Ramos (cell line): ENCODE data around the gene GNG3.
"Not testable (repeated sequence)": the region's sequence is repeated elsewhere in the genome, so short reads cannot be mapped to it uniquely, and the experiment has no call there.

ENCODE experiments used
- in situ Hi-C: fragments of 300-500 bp; cut with MboI; formaldehyde crosslinking; loops from one replicate; pipeline ENCODE4 v1.14.3; 2022; ENCODE audit warnings: low sequenced_read_pairs; ENCODE audit not compliant: unreplicated experiment

Gene GNG3

GRCh38 chr11:62707277-62707861 lies at the start of gene GNG3, which contains the start of gene BSCL2:
Gene GNG3, plus strand, starts transcription at chr11:62707676. Its CDS starts 620 bp downstream, at chr11:62708296.
Gene BSCL2, minus strand, starts transcription at chr11:62707424. Its CDS starts 229 bp downstream, at chr11:62707195.
- in situ Hi-C loops = no loop called here

- in situ Hi-C loops = no loop called here
Measured at GRCh38 chr11:62664405-62665074, 42.9 kb upstream of the GNG3 start.

- in situ Hi-C loops = no loop called here
Measured at GRCh38 chr11:62665075-62665598, 42.3 kb upstream of the GNG3 start, which contains the start of the genes C11orf98 and CSKMT. Gene C11orf98, minus strand, starts transcription at chr11:62665210. Its CDS starts 41 bp downstream, at chr11:62665169. Gene CSKMT, plus strand, starts transcription at chr11:62665312. Its CDS starts 568 bp downstream, at chr11:62665880.

- in situ Hi-C loops = no loop called here
Measured at GRCh38 chr11:62665599-62666258, 41.7 kb upstream of the GNG3 start.

- in situ Hi-C loops = no loop called here
Measured at GRCh38 chr11:62666259-62666926, 41.1 kb upstream of the GNG3 start.

GRCh38 chr11:62667460-62667859 lies 40.0 kb upstream of the GNG3 start:
- in situ Hi-C loops = no loop called here

GRCh38 chr11:62669420-62670161 lies 37.9 kb upstream of the GNG3 start:
- in situ Hi-C loops = no loop called here

GRCh38 chr11:62671236-62671607 lies 36.3 kb upstream of the GNG3 start:
- in situ Hi-C loops = no loop called here

GRCh38 chr11:62671608-62672389 lies 35.7 kb upstream of the GNG3 start, which contains the start of the genes LBHD1 and UQCC3:
Gene LBHD1, minus strand, starts transcription at chr11:62672267. Its CDS starts 2,236 bp downstream, at chr11:62670031.
Gene UQCC3, plus strand, starts transcription at chr11:62671673. Its CDS starts 73 bp downstream, at chr11:62671746.
- in situ Hi-C loops = no loop called here

GRCh38 chr11:62673196-62673525 lies 34.3 kb upstream of the GNG3 start:
- in situ Hi-C loops = no loop called here

- in situ Hi-C loops = not testable (repeated sequence)
Measured at GRCh38 chr11:62675415-62675814, 32.1 kb upstream of the GNG3 start.

- in situ Hi-C loops = no loop called here
Measured at GRCh38 chr11:62676698-62677097, 30.8 kb upstream of the GNG3 start.

GRCh38 chr11:62677156-62677555 lies 30.3 kb upstream of the GNG3 start:
- in situ Hi-C loops = no loop called here

- in situ Hi-C loops = no loop called here
Measured at GRCh38 chr11:62677714-62678113, 29.8 kb upstream of the GNG3 start.

GRCh38 chr11:62678433-62678769 lies 29.1 kb upstream of the GNG3 start:
- in situ Hi-C loops = no loop called here

GRCh38 chr11:62678770-62679696 lies 28.4 kb upstream of the GNG3 start, which contains the start of gene UBXN1:
Gene UBXN1, minus strand, starts transcription at chr11:62679073. Its CDS starts 150 bp downstream, at chr11:62678923.
- in situ Hi-C loops = no loop called here

GRCh38 chr11:62680825-62681240 lies 26.6 kb upstream of the GNG3 start:
- in situ Hi-C loops = no loop called here

- in situ Hi-C loops = no loop called here
Measured at GRCh38 chr11:62682518-62682917, 25.0 kb upstream of the GNG3 start.
